ENCODE data around the gene TLR10. TPM values are rescaled to one million over a fixed set of nuclear protein-coding genes. Genes with fewer than 3 reads are reported as not detected.
"Not testable (repeated sequence)": the region's sequence is repeated elsewhere in the genome, so short reads cannot be mapped to it uniquely, and the experiment has no call there.

TLR10 gene
- total RNA-seq, 2 donors from 2014 or later, result 1.1 TPM; not detected in 1

DNA sequence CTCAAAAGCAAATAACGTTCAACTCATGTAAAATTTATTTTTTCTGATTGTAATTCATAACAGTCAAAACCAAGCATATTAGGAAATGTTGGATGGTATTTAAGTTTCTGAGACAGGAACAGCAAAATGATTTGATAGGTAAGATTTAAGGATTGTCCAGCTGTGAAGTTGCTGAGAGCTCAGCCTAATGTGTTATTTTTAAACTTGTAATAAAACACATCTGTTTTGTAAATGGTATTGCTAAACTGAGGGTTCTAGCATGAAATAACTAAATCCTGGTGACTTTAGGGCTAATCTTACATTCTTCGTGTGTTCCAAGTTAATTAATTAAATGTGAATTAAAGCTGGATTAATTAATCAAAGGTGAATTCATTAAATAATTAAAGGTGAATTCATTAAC lies 13.3 kb downstream of the TLR10 start:
- H3K9me3 ChIP-seq (ENCODE audit: control insufficient read depth, low read length, poor library complexity, severe bottlenecking), result no peaks in the 10 kb centered on the region
- ATAC-seq (no peak), DNase-seq (no peak)
- no peaks in the 10 kb centered on the region for H3K4me1 Mint-ChIP-seq
- H3K27me3 Mint-ChIP-seq, result no peaks in the 10 kb centered on the region
- no peak overlapping the region for H3K27ac Mint-ChIP-seq
- peaks cover 2% of the 10 kb centered on the region for H3K36me3 Mint-ChIP-seq (ENCODE audit: low read depth)
- no peak overlapping the region for H3K4me3 Mint-ChIP-seq

DNA sequence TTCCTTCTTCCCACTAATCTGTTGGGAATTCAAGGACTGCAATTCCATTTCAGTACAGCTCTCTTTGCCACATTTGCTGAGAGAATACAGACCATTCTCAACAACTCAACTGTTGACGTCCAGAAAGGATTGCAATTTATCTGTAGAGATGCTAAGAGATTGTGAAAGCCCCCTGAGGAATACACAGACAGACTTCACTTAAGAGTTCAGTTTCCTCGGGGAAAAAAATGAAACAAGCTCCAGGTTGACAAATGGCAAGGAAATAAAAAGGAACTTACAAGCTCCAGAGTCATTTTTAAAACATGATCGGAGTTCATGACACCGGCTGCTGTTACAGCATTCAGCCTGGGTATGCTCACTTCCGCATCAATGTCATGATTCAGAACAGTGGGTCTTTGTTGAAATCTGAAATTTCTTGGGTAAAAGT lies 13.8 kb downstream of the TLR10 start:
- H3K4me1 Mint-ChIP-seq, result no peaks in the 10 kb centered on the region
- DNase-seq, result no peak
- no peak overlapping the region for H3K4me3 Mint-ChIP-seq
- no peaks in the 10 kb centered on the region for H3K9me3 ChIP-seq (ENCODE audit: control insufficient read depth, low read length, poor library complexity, severe bottlenecking)
- no peaks in the 10 kb centered on the region for H3K27me3 Mint-ChIP-seq
- H3K27ac Mint-ChIP-seq, result no peak overlapping the region
- no peak for ATAC-seq
- peaks cover 2% of the 10 kb centered on the region for H3K36me3 Mint-ChIP-seq (ENCODE audit: low read depth)

GRCh38 chr4:38766940-38767339 lies 15.8 kb downstream of the TLR10 start:
- H3K27me3 Mint-ChIP-seq; H3K27ac Mint-ChIP-seq; DNase-seq; H3K9me3 ChIP-seq (ENCODE audit: control insufficient read depth, low read length, poor library complexity, severe bottlenecking); H3K36me3 Mint-ChIP-seq (ENCODE audit: low read depth); H3K4me3 Mint-ChIP-seq; ATAC-seq; H3K4me1 Mint-ChIP-seq: not testable (repeated sequence)

DNA sequence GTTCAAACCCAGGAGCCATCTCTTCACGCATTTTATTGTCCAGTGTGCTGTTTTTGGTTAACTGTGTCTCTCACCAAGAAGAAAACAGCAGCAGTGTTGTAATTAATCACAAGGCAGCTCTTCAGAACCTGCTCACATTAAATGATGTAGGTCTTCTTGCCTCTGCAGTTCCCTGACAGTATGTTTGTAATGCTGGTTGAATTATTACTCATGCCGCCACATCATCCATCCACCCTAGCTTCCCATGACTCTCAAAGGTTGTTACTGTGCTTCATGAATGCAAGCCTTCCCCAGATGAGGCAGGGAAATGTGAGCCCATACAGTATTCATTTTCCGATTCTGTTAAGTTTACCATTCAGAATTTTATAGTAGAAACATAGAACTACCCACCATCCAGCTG lies 17.4 kb downstream of the TLR10 start:
- no peaks in the 10 kb centered on the region for H3K9me3 ChIP-seq (ENCODE audit: control insufficient read depth, low read length, poor library complexity, severe bottlenecking)
- H3K27me3 Mint-ChIP-seq, result peaks cover 6% of the 10 kb centered on the region
- ATAC-seq (no peak), DNase-seq (no peak)
- peaks cover 2% of the 10 kb centered on the region for H3K36me3 Mint-ChIP-seq (ENCODE audit: low read depth)
- H3K4me1 Mint-ChIP-seq, result peaks cover 11% of the 10 kb centered on the region
- H3K27ac Mint-ChIP-seq, result no peak overlapping the region
- no peak overlapping the region for H3K4me3 Mint-ChIP-seq

- ATAC-seq, result no peak
- Mint-ChIP-seq H3K4me1 (peaks cover 13% of the 10 kb centered on the region), H3K27ac (no peak overlapping the region), H3K4me3 (no peak overlapping the region), H3K36me3 (ENCODE audit: low read depth) (peaks cover 2% of the 10 kb centered on the region), H3K27me3 (peaks cover 6% of the 10 kb centered on the region)
- no peak for DNase-seq
- no peaks in the 10 kb centered on the region for H3K9me3 ChIP-seq (ENCODE audit: control insufficient read depth, low read length, poor library complexity, severe bottlenecking)
Observed at GRCh38 chr4:38764277-38764676, 18.5 kb downstream of the TLR10 start.

- H3K4me3 Mint-ChIP-seq, result peak overlapping the region; percentile 77
- peaks cover 2% of the 10 kb centered on the region for H3K36me3 Mint-ChIP-seq (ENCODE audit: low read depth)
- H3K27me3 Mint-ChIP-seq, result peaks cover 6% of the 10 kb centered on the region
- peak overlapping the region; percentile 49 for H3K27ac Mint-ChIP-seq
- no peaks in the 10 kb centered on the region for H3K9me3 ChIP-seq (ENCODE audit: control insufficient read depth, low read length, poor library complexity, severe bottlenecking)
- peaks cover 15% of the 10 kb centered on the region for H3K4me1 Mint-ChIP-seq
- DNase-seq (no peak), ATAC-seq (no peak)
Observed at GRCh38 chr4:38762560-38762959, 20.2 kb downstream of the TLR10 start.

- peaks cover 15% of the 10 kb centered on the region for H3K4me1 Mint-ChIP-seq
- H3K36me3 Mint-ChIP-seq (ENCODE audit: low read depth), result peaks cover 2% of the 10 kb centered on the region
- DNase-seq, result no peak
Observed at GRCh38 chr4:38759790-38760122, 23.0 kb downstream of the TLR10 start.

DNA sequence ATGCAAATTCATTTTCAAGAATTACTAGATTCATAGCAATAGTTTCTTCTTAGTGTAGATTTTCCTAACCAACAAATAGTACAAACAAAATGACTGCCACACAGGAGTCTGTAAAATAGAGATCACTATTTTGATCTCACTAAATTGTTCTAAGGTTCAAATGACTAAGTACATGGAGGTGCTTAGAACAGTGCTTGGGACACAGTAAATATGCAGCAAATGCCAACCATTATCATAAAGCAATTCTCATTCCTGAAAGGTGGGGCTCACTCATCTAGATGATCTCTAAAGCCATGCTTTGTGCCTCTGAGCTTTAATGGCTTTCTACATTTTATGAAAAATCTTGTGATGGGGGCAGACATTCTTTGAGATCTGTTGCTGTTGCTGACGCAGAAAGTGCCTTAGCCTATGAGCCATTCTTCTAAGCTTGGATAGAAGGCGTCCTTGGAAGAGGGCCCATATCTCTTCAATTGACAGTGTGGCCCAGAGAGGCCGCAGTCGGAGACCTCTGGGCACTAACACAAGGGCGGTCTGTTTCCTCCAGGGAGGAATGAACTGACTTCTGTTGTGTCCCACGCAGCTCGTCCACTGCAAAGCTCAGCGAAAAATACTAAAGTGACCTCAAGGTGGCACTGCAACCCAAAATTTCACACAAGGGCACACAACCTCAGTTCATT lies 23.5 kb downstream of the TLR10 start:
- Mint-ChIP-seq H3K27ac (no peak overlapping the region), H3K36me3 (ENCODE audit: low read depth) (peaks cover 2% of the 10 kb centered on the region), H3K4me1 (peaks cover 15% of the 10 kb centered on the region), H3K27me3 (peaks cover 6% of the 10 kb centered on the region), H3K4me3 (no peak overlapping the region)
- no peaks in the 10 kb centered on the region for H3K9me3 ChIP-seq (ENCODE audit: control insufficient read depth, low read length, poor library complexity, severe bottlenecking)
- ATAC-seq, result peak; percentile 65
- DNase-seq, result peak in 2 of 3 donors; percentile 13 to 50

More at GRCh38 chr4:38759790-38760122, 23.0 kb downstream of the TLR10 start:
- Mint-ChIP-seq H3K4me3 (no peak overlapping the region), H3K27ac (no peak overlapping the region), H3K27me3 (peaks cover 6% of the 10 kb centered on the region)
- no peaks in the 10 kb centered on the region for H3K9me3 ChIP-seq (ENCODE audit: control insufficient read depth, low read length, poor library complexity, severe bottlenecking)
- no peak for ATAC-seq

- DNase-seq (no peak), ATAC-seq (no peak)
- Mint-ChIP-seq H3K27ac (no peak overlapping the region), H3K27me3 (peaks cover 6% of the 10 kb centered on the region), H3K36me3 (ENCODE audit: low read depth) (peaks cover 2% of the 10 kb centered on the region), H3K4me1 (peaks cover 15% of the 10 kb centered on the region), H3K4me3 (no peak overlapping the region)
- H3K9me3 ChIP-seq (ENCODE audit: control insufficient read depth, low read length, poor library complexity, severe bottlenecking), result no peaks in the 10 kb centered on the region
Observed at GRCh38 chr4:38757945-38758600, 24.7 kb downstream of the TLR10 start.

GRCh38 chr4:38752941-38753806 lies 29.6 kb downstream of the TLR10 start:
- DNase-seq, result no peak
- no peaks in the 10 kb centered on the region for H3K27me3 Mint-ChIP-seq
- H3K27ac Mint-ChIP-seq, result no peak overlapping the region
- no peaks in the 10 kb centered on the region for H3K9me3 ChIP-seq (ENCODE audit: control insufficient read depth, low read length, poor library complexity, severe bottlenecking)
- H3K4me3 Mint-ChIP-seq, result no peak overlapping the region
- no peaks in the 10 kb centered on the region for H3K36me3 Mint-ChIP-seq (ENCODE audit: low read depth)
- H3K4me1 Mint-ChIP-seq, result peaks cover 2% of the 10 kb centered on the region
- ATAC-seq, result no peak

DNA sequence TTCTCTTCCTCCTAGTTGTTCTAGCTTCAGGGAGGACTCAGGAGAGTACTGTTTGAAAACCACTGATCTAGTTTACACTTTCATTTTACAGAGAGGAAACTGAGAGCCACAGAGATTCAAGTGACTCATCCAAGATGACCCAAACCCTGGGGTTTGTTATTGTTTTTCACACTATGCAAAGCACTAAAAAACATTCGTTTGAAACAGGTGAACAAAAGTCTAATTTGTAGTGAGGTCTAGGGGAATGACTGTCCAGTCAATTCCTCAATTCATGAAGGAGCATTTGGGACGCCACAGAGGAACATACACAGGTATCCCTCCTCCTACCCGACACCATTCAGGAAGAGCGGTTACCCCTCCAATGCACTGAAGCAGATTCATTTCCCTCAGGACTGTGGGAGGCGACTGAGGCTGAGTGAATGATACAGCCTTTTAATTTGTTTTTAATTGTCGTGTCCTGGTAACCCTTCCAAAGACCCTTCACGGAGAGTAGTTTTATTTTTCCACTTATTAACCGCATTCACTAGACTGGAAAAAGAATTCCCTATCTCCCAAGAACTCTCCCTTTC lies 30.3 kb downstream of the TLR10 start:
- Mint-ChIP-seq H3K4me1 (peaks cover 2% of the 10 kb centered on the region), H3K27me3 (no peaks in the 10 kb centered on the region), H3K4me3 (no peak overlapping the region), H3K27ac (no peak overlapping the region), H3K36me3 (ENCODE audit: low read depth) (no peaks in the 10 kb centered on the region)
- no peak for ATAC-seq
- no peaks in the 10 kb centered on the region for H3K9me3 ChIP-seq (ENCODE audit: control insufficient read depth, low read length, poor library complexity, severe bottlenecking)
- no peak for DNase-seq

DNA sequence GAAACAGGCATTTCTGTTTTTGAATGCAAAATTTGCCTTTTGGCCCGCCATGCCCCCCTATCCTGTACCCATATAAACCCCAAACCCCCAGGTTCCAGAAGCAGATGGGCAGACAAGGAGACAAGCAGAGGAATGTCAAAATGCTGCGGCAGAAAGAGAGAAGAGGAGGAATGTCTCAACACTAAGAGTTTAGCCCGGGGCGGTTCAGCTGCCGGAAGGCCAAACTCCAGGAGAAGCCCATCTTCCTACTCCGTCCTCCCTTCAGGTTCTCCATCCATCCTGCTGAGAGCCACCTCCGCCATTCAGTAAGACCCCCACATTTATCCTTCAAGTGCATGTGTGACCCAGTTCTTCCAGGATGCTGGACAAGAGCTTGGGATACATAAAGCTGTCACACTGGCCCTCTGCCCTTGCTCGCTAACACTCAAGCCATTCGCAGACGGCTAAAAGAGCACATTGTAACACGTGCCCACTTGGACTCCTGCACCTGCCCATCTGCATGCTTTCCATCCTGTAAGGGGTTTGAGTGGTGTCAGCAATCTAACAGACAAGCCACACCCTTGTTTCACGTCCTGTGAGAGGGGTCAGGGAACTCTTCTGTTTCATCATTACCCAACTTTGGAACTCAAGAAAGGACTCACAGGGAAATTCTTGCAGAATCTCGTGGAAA lies 31.3 kb downstream of the TLR10 start:
- no peaks in the 10 kb centered on the region for H3K36me3 Mint-ChIP-seq (ENCODE audit: low read depth)
- H3K4me1 Mint-ChIP-seq, result peaks cover 2% of the 10 kb centered on the region

GRCh38 chr4:38749336-38749735 lies 33.5 kb downstream of the TLR10 start:
- DNase-seq (no peak), ATAC-seq (no peak)
- no peaks in the 10 kb centered on the region for H3K9me3 ChIP-seq (ENCODE audit: control insufficient read depth, low read length, poor library complexity, severe bottlenecking)
- no peaks in the 10 kb centered on the region for H3K36me3 Mint-ChIP-seq (ENCODE audit: low read depth)
- H3K4me3 Mint-ChIP-seq, result no peak overlapping the region
- H3K27me3 Mint-ChIP-seq, result no peaks in the 10 kb centered on the region
- H3K4me1 Mint-ChIP-seq, result peaks cover 2% of the 10 kb centered on the region
- H3K27ac Mint-ChIP-seq, result no peak overlapping the region

More for the DNA sequence above, 31.3 kb downstream of the TLR10 start:
- H3K9me3 ChIP-seq (ENCODE audit: control insufficient read depth, low read length, poor library complexity, severe bottlenecking), result no peaks in the 10 kb centered on the region
- ATAC-seq (no peak), DNase-seq (no peak)
- no peaks in the 10 kb centered on the region for H3K27me3 Mint-ChIP-seq
- H3K27ac Mint-ChIP-seq, result no peak overlapping the region
- no peak overlapping the region for H3K4me3 Mint-ChIP-seq

All from T-helper 17 cell (primary cell).